GM12801 (cell line): ENCODE measurements around the gene PRMT7.

ENCODE experiments used
- CTCF ChIP-seq: IDR thresholded peaks from one replicate; pipeline ENCODE4 v1.5.1; 2011; ENCODE audit warnings: control low read depth; ENCODE audit not compliant: insufficient read length; ENCODE audit errors: extremely low read depth

PRMT7 gene

GRCh38 chr16:68279726-68280558, 30.9 kb upstream of the PRMT7 start:
- no peak for TF ChIP-seq CTCF

- no peak for TF ChIP-seq CTCF
These were observed 29.3 kb upstream of the PRMT7 start for GRCh38 chr16:68281368-68282063.

- TF ChIP-seq CTCF, result no peak
These were observed 28.8 kb upstream of the PRMT7 start for GRCh38 chr16:68282064-68282452.

GRCh38 chr16:68283346-68283745, 27.5 kb upstream of the PRMT7 start:
- TF ChIP-seq CTCF, result no peak

GRCh38 chr16:68283801-68284598, 26.8 kb upstream of the PRMT7 start:
- no peak for TF ChIP-seq CTCF

GRCh38 chr16:68284847-68285246, 26.0 kb upstream of the PRMT7 start:
- no peak for TF ChIP-seq CTCF

GRCh38 chr16:68285683-68286082, 25.1 kb upstream of the PRMT7 start:
- TF ChIP-seq CTCF, result no peak
